ENCODE results near the gene ZFAND3.

Gene ZFAND3

GRCh38 chr6:38179300-38179699 is 359.8 kb downstream of the ZFAND3 start:
- Histone ChIP-seq H3K4me3 (ENCODE audit: low read length) (no peak overlapping the region), H3K36me3 (ENCODE audit: control insufficient read depth, insufficient read depth, low read length, severe bottlenecking) (peaks cover 4% of the 10 kb centered on the region), H3K9ac (ENCODE audit: low read length) (no peak overlapping the region), H3K9me3 (ENCODE audit: control insufficient read depth, low read length) (no peaks in the 10 kb centered on the region), H3K4me1 (ENCODE audit: control insufficient read depth, insufficient read depth, low read length) (no peaks in the 10 kb centered on the region), H3K27me3 (replicated peaks; ENCODE audit: control insufficient read depth, insufficient read depth, low read length) (no peaks in the 10 kb centered on the region)
- no peak for DNase-seq (ENCODE audit: low read depth)

- no peak for DNase-seq (ENCODE audit: low read depth)
- Histone ChIP-seq H3K36me3 (ENCODE audit: control insufficient read depth, insufficient read depth, low read length, severe bottlenecking) (no peaks in the 10 kb centered on the region), H3K9ac (ENCODE audit: low read length) (no peak overlapping the region), H3K27me3 (replicated peaks; ENCODE audit: control insufficient read depth, insufficient read depth, low read length) (no peaks in the 10 kb centered on the region), H3K4me1 (ENCODE audit: control insufficient read depth, insufficient read depth, low read length) (no peaks in the 10 kb centered on the region), H3K4me3 (ENCODE audit: low read length) (no peak overlapping the region), H3K9me3 (ENCODE audit: control insufficient read depth, low read length) (no peaks in the 10 kb centered on the region)
These were observed 360.4 kb downstream of the ZFAND3 start for GRCh38 chr6:38179794-38180430.

- DNase-seq (ENCODE audit: low read depth): no peak
- Histone ChIP-seq H3K4me3 (ENCODE audit: low read length) (no peak overlapping the region), H3K27me3 (replicated peaks; ENCODE audit: control insufficient read depth, insufficient read depth, low read length) (no peaks in the 10 kb centered on the region), H3K36me3 (ENCODE audit: control insufficient read depth, insufficient read depth, low read length, severe bottlenecking) (no peaks in the 10 kb centered on the region), H3K4me1 (ENCODE audit: control insufficient read depth, insufficient read depth, low read length) (no peaks in the 10 kb centered on the region), H3K9ac (ENCODE audit: low read length) (no peak overlapping the region), H3K9me3 (ENCODE audit: control insufficient read depth, low read length) (no peaks in the 10 kb centered on the region)
These were observed 361.1 kb downstream of the ZFAND3 start for GRCh38 chr6:38180586-38180985.

- H3K36me3 ChIP-seq (ENCODE audit: control insufficient read depth, insufficient read depth, low read length, severe bottlenecking): no peaks in the 10 kb centered on the region
- no peak overlapping the region for H3K9ac ChIP-seq (ENCODE audit: low read length)
- no peaks in the 10 kb centered on the region for H3K9me3 ChIP-seq (ENCODE audit: control insufficient read depth, low read length)
- no peak for DNase-seq (ENCODE audit: low read depth)
- H3K27me3 ChIP-seq (replicated peaks; ENCODE audit: control insufficient read depth, insufficient read depth, low read length): no peaks in the 10 kb centered on the region
- no peaks in the 10 kb centered on the region for H3K4me1 ChIP-seq (ENCODE audit: control insufficient read depth, insufficient read depth, low read length)
- no peak overlapping the region for H3K4me3 ChIP-seq (ENCODE audit: low read length)
These were observed 362.9 kb downstream of the ZFAND3 start for GRCh38 chr6:38182426-38182825.

- no peak overlapping the region for H3K9ac ChIP-seq (ENCODE audit: low read length)
- H3K36me3 ChIP-seq (ENCODE audit: control insufficient read depth, insufficient read depth, low read length, severe bottlenecking): no peaks in the 10 kb centered on the region
- DNase-seq (ENCODE audit: low read depth): no peak
- no peaks in the 10 kb centered on the region for H3K4me1 ChIP-seq (ENCODE audit: control insufficient read depth, insufficient read depth, low read length)
- no peaks in the 10 kb centered on the region for H3K9me3 ChIP-seq (ENCODE audit: control insufficient read depth, low read length)
- no peak overlapping the region for H3K4me3 ChIP-seq (ENCODE audit: low read length)
- no peaks in the 10 kb centered on the region for H3K27me3 ChIP-seq (replicated peaks; ENCODE audit: control insufficient read depth, insufficient read depth, low read length)
These were observed 364.5 kb downstream of the ZFAND3 start for GRCh38 chr6:38183856-38184584.

GRCh38 chr6:38184585-38185080 is 365.1 kb downstream of the ZFAND3 start:
- no peaks in the 10 kb centered on the region for H3K4me1 ChIP-seq (ENCODE audit: control insufficient read depth, insufficient read depth, low read length)
- H3K9me3 ChIP-seq (ENCODE audit: control insufficient read depth, low read length): no peaks in the 10 kb centered on the region
- H3K4me3 ChIP-seq (ENCODE audit: low read length): no peak overlapping the region
- no peak for DNase-seq (ENCODE audit: low read depth)
- H3K36me3 ChIP-seq (ENCODE audit: control insufficient read depth, insufficient read depth, low read length, severe bottlenecking): no peaks in the 10 kb centered on the region
- no peak overlapping the region for H3K9ac ChIP-seq (ENCODE audit: low read length)
- H3K27me3 ChIP-seq (replicated peaks; ENCODE audit: control insufficient read depth, insufficient read depth, low read length): no peaks in the 10 kb centered on the region

- H3K36me3 ChIP-seq (ENCODE audit: control insufficient read depth, insufficient read depth, low read length, severe bottlenecking): no peaks in the 10 kb centered on the region
- no peaks in the 10 kb centered on the region for H3K4me1 ChIP-seq (ENCODE audit: control insufficient read depth, insufficient read depth, low read length)
- H3K4me3 ChIP-seq (ENCODE audit: low read length): no peak overlapping the region
- H3K27me3 ChIP-seq (replicated peaks; ENCODE audit: control insufficient read depth, insufficient read depth, low read length): no peaks in the 10 kb centered on the region
- no peak overlapping the region for H3K9ac ChIP-seq (ENCODE audit: low read length)
- H3K9me3 ChIP-seq (ENCODE audit: control insufficient read depth, low read length): no peaks in the 10 kb centered on the region
- DNase-seq (ENCODE audit: low read depth): no peak
These were observed 365.7 kb downstream of the ZFAND3 start for GRCh38 chr6:38185244-38185643.

GRCh38 chr6:38185752-38186151 is 366.2 kb downstream of the ZFAND3 start:
- H3K9me3 ChIP-seq (ENCODE audit: control insufficient read depth, low read length): no peaks in the 10 kb centered on the region
- H3K4me3 ChIP-seq (ENCODE audit: low read length): no peak overlapping the region
- H3K4me1 ChIP-seq (ENCODE audit: control insufficient read depth, insufficient read depth, low read length): no peaks in the 10 kb centered on the region
- H3K9ac ChIP-seq (ENCODE audit: low read length): no peak overlapping the region
- no peaks in the 10 kb centered on the region for H3K27me3 ChIP-seq (replicated peaks; ENCODE audit: control insufficient read depth, insufficient read depth, low read length)
- no peaks in the 10 kb centered on the region for H3K36me3 ChIP-seq (ENCODE audit: control insufficient read depth, insufficient read depth, low read length, severe bottlenecking)
- DNase-seq (ENCODE audit: low read depth): no peak

GRCh38 chr6:38187325-38187724 is 367.8 kb downstream of the ZFAND3 start:
- DNase-seq (ENCODE audit: low read depth): no peak
- Histone ChIP-seq H3K9ac (ENCODE audit: low read length) (no peak overlapping the region), H3K9me3 (ENCODE audit: control insufficient read depth, low read length) (no peaks in the 10 kb centered on the region), H3K4me3 (ENCODE audit: low read length) (no peak overlapping the region), H3K27me3 (replicated peaks; ENCODE audit: control insufficient read depth, insufficient read depth, low read length) (no peaks in the 10 kb centered on the region), H3K4me1 (ENCODE audit: control insufficient read depth, insufficient read depth, low read length) (no peaks in the 10 kb centered on the region), H3K36me3 (ENCODE audit: control insufficient read depth, insufficient read depth, low read length, severe bottlenecking) (no peaks in the 10 kb centered on the region)

GRCh38 chr6:38187811-38188590 is 368.5 kb downstream of the ZFAND3 start:
- no peak overlapping the region for H3K4me3 ChIP-seq (ENCODE audit: low read length)
- H3K27me3 ChIP-seq (replicated peaks; ENCODE audit: control insufficient read depth, insufficient read depth, low read length): no peaks in the 10 kb centered on the region
- H3K9ac ChIP-seq (ENCODE audit: low read length): no peak overlapping the region
- H3K4me1 ChIP-seq (ENCODE audit: control insufficient read depth, insufficient read depth, low read length): no peaks in the 10 kb centered on the region
- no peak for DNase-seq (ENCODE audit: low read depth)
- H3K9me3 ChIP-seq (ENCODE audit: control insufficient read depth, low read length): no peaks in the 10 kb centered on the region
- H3K36me3 ChIP-seq (ENCODE audit: control insufficient read depth, insufficient read depth, low read length, severe bottlenecking): no peaks in the 10 kb centered on the region

- H3K4me3 ChIP-seq (ENCODE audit: low read length): no peak overlapping the region
- no peak for DNase-seq (ENCODE audit: low read depth)
- H3K27me3 ChIP-seq (replicated peaks; ENCODE audit: control insufficient read depth, insufficient read depth, low read length): no peaks in the 10 kb centered on the region
- no peak overlapping the region for H3K9ac ChIP-seq (ENCODE audit: low read length)
- H3K36me3 ChIP-seq (ENCODE audit: control insufficient read depth, insufficient read depth, low read length, severe bottlenecking): no peaks in the 10 kb centered on the region
- no peaks in the 10 kb centered on the region for H3K9me3 ChIP-seq (ENCODE audit: control insufficient read depth, low read length)
- no peaks in the 10 kb centered on the region for H3K4me1 ChIP-seq (ENCODE audit: control insufficient read depth, insufficient read depth, low read length)
These were observed 369.3 kb downstream of the ZFAND3 start for GRCh38 chr6:38188677-38189335.

Data from adipocyte (in vitro differentiated cells).